HL-60 (cell line): ENCODE data around the gene ENTPD2.

Source experiments
- GABPA ChIP-seq: IDR thresholded peaks from 2 replicates; pipeline ENCODE4 v1.6.1; 2012; ENCODE audit warnings: low read depth
- POLR2AphosphoS5 ChIP-seq: IDR thresholded peaks from 2 replicates; pipeline ENCODE4 v1.6.1; 2012; ENCODE audit warnings: low read depth
- TF ChIP-seq, protein P1 (sequence below): IDR thresholded peaks from one replicate; pipeline ENCODE4 v1.5.1; 2011; ENCODE audit warnings: low read length, control low read depth, inconsistent platforms; ENCODE audit not compliant: insufficient read depth
- TF ChIP-seq, protein P2 (sequence below): IDR thresholded peaks from 2 replicates; pipeline ENCODE4 v1.6.1; 2012; ENCODE audit warnings: low read depth; ENCODE audit not compliant: insufficient replicate concordance

DNA sequence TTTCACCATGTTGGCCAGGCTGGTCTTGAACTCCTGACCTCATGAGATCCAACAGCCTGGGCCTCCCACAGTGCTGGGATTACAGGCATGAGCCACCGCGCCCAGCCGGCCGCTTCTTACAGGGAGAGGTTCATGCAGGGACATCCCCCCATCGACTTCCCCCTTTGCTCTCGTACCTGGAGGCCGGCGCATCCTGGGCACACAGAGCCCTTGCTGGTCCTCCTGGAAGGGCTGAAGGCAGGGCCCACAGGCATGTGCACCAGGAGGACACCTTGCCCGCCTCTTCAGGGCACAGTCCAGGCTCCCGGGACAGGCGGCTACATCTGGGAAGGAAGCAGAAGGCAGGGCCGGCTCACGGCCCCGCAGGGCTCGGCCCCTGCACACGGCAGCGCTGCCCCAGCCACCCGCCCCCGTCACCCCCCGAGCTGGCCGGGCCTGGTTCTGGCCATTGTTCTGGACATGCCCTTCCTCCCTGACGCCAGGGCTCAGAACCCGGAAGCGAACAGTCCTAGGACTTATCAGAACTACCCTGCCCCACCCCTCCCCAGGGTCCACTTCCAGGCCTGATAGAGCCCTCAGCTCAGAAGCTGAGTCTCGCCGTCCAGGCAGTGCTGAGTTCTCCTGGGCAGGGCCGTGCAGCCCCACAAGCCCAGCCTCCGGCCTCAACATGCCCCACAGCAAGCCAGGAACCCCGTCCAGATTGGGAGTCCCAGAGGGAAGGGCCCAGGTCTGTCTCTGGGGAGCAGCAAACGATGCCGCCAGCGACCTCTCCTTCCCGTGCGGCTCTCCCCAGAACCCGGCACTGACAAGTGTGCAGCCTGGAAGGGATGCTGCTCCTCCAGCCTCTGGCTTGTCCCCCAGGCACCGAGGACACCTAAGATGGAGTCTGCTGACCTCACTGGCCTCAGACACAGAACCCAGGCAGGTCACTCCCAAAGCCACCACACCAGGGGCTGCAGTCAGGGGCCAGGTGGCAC, 10.8 kb downstream of the ENTPD2 start:
- TF ChIP-seq, protein P1, sequence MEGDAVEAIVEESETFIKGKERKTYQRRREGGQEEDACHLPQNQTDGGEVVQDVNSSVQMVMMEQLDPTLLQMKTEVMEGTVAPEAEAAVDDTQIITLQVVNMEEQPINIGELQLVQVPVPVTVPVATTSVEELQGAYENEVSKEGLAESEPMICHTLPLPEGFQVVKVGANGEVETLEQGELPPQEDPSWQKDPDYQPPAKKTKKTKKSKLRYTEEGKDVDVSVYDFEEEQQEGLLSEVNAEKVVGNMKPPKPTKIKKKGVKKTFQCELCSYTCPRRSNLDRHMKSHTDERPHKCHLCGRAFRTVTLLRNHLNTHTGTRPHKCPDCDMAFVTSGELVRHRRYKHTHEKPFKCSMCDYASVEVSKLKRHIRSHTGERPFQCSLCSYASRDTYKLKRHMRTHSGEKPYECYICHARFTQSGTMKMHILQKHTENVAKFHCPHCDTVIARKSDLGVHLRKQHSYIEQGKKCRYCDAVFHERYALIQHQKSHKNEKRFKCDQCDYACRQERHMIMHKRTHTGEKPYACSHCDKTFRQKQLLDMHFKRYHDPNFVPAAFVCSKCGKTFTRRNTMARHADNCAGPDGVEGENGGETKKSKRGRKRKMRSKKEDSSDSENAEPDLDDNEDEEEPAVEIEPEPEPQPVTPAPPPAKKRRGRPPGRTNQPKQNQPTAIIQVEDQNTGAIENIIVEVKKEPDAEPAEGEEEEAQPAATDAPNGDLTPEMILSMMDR, result no peak
- no peak for TF ChIP-seq POLR2AphosphoS5
- TF ChIP-seq, protein P2, sequence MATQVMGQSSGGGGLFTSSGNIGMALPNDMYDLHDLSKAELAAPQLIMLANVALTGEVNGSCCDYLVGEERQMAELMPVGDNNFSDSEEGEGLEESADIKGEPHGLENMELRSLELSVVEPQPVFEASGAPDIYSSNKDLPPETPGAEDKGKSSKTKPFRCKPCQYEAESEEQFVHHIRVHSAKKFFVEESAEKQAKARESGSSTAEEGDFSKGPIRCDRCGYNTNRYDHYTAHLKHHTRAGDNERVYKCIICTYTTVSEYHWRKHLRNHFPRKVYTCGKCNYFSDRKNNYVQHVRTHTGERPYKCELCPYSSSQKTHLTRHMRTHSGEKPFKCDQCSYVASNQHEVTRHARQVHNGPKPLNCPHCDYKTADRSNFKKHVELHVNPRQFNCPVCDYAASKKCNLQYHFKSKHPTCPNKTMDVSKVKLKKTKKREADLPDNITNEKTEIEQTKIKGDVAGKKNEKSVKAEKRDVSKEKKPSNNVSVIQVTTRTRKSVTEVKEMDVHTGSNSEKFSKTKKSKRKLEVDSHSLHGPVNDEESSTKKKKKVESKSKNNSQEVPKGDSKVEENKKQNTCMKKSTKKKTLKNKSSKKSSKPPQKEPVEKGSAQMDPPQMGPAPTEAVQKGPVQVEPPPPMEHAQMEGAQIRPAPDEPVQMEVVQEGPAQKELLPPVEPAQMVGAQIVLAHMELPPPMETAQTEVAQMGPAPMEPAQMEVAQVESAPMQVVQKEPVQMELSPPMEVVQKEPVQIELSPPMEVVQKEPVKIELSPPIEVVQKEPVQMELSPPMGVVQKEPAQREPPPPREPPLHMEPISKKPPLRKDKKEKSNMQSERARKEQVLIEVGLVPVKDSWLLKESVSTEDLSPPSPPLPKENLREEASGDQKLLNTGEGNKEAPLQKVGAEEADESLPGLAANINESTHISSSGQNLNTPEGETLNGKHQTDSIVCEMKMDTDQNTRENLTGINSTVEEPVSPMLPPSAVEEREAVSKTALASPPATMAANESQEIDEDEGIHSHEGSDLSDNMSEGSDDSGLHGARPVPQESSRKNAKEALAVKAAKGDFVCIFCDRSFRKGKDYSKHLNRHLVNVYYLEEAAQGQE, result no peak
- no peak for TF ChIP-seq GABPA
